ENCODE data around the gene TNPO1. TPM values are rescaled to one million over a fixed set of nuclear protein-coding genes. Genes with fewer than 3 reads are reported as not detected.

TNPO1 gene
- total and polyA plus RNA-seq, 2 experiments from 2014 or later: 53.5 to 128 TPM

- TF ChIP-seq EZH2phosphoT487 (IDR thresholded peaks at IDR 0.05; ENCODE audit: low read depth, severe bottlenecking, unreplicated experiment) (no peak), EZH2 (IDR thresholded peaks at IDR 0.05; ENCODE audit: borderline replicate concordance) (no peak), CTCF (IDR thresholded peaks at IDR 0.05; ENCODE audit: poor library complexity) (no peak)
- H3K9me3 ChIP-seq (ENCODE audit: low read depth): no peaks in the 10 kb centered on the region
- no peaks in the 10 kb centered on the region for H3K27me3 ChIP-seq
- H3K9me2 ChIP-seq (replicated peaks; ENCODE audit: insufficient read depth): no peaks in the 10 kb centered on the region
- peaks cover 36% of the 10 kb centered on the region for H3K79me2 ChIP-seq
- peak overlapping the region; percentile 99 for H3K27ac ChIP-seq
- peak overlapping the region; percentile 78 for H3K4me3 ChIP-seq
- H4K20me1 ChIP-seq (ENCODE audit: insufficient read depth, poor library complexity, severe bottlenecking): peaks cover 3% of the 10 kb centered on the region
- H3K4me2 ChIP-seq: peak overlapping the region; percentile 90
- H3K4me1 ChIP-seq (ENCODE audit: insufficient read depth): peaks cover 17% of the 10 kb centered on the region
- no peaks in the 10 kb centered on the region for H3K36me3 ChIP-seq (replicated peaks; ENCODE audit: insufficient read depth, low read depth)
- peak overlapping the region; percentile 98 for H2AFZ ChIP-seq
- DNase-seq (ENCODE audit: low spot score): no peak
- 17% methylated on average over 14 of the region's 14 CpGs for WGBS (ENCODE audit: low lambda C conversion rate, missing lambda C conversion rate)
These were observed 729 bp upstream of the TNPO1 start for GRCh38 chr5:72815580-72816283.

- H3K9me3 ChIP-seq (ENCODE audit: low read depth): no peaks in the 10 kb centered on the region
- H3K27ac ChIP-seq: peak overlapping the region; percentile 99
- no peak for TF ChIP-seq EZH2 (IDR thresholded peaks at IDR 0.05; ENCODE audit: borderline replicate concordance)
- no peak for TF ChIP-seq CTCF (IDR thresholded peaks at IDR 0.05; ENCODE audit: poor library complexity)
- no peak for TF ChIP-seq EZH2phosphoT487 (IDR thresholded peaks at IDR 0.05; ENCODE audit: low read depth, severe bottlenecking, unreplicated experiment)
- WGBS (ENCODE audit: low lambda C conversion rate, missing lambda C conversion rate): under 1% methylated on average over 22 of the region's 24 CpGs
- no peaks in the 10 kb centered on the region for H3K9me2 ChIP-seq (replicated peaks; ENCODE audit: insufficient read depth)
- peak overlapping the region; percentile 98 for H2AFZ ChIP-seq
- peaks cover 50% of the 10 kb centered on the region for H3K79me2 ChIP-seq
- no peaks in the 10 kb centered on the region for H3K36me3 ChIP-seq (replicated peaks; ENCODE audit: insufficient read depth, low read depth)
- H4K20me1 ChIP-seq (ENCODE audit: insufficient read depth, poor library complexity, severe bottlenecking): peaks cover 15% of the 10 kb centered on the region
- peak overlapping the region; percentile 90 for H3K4me2 ChIP-seq
- DNase-seq (ENCODE audit: low spot score): peak; percentile 69
- peaks cover 17% of the 10 kb centered on the region for H3K4me1 ChIP-seq (ENCODE audit: insufficient read depth)
- no peaks in the 10 kb centered on the region for H3K27me3 ChIP-seq
- H3K4me3 ChIP-seq: peak overlapping the region; percentile 78
These were observed 618 bp downstream of the TNPO1 start for GRCh38 chr5:72817076-72817481.

GRCh38 chr5:72817671-72818266 is 1.3 kb downstream of the TNPO1 start:
- Histone ChIP-seq H3K4me1 (ENCODE audit: insufficient read depth) (peaks cover 17% of the 10 kb centered on the region), H4K20me1 (ENCODE audit: insufficient read depth, poor library complexity, severe bottlenecking) (peaks cover 19% of the 10 kb centered on the region), H3K27ac (peak overlapping the region; percentile 99), H3K36me3 (replicated peaks; ENCODE audit: insufficient read depth, low read depth) (no peaks in the 10 kb centered on the region), H3K27me3 (no peaks in the 10 kb centered on the region), H2AFZ (peak overlapping the region; percentile 98), H3K9me2 (replicated peaks; ENCODE audit: insufficient read depth) (no peaks in the 10 kb centered on the region), H3K4me3 (peak overlapping the region; percentile 78), H3K9me3 (ENCODE audit: low read depth) (no peaks in the 10 kb centered on the region), H3K4me2 (peak overlapping the region; percentile 90), H3K79me2 (peaks cover 56% of the 10 kb centered on the region)
- 10% methylated on average over 6 of the region's 6 CpGs for WGBS (ENCODE audit: low lambda C conversion rate, missing lambda C conversion rate)
- no peak for DNase-seq (ENCODE audit: low spot score)
- TF ChIP-seq EZH2 (IDR thresholded peaks at IDR 0.05; ENCODE audit: borderline replicate concordance) (no peak), CTCF (IDR thresholded peaks at IDR 0.05; ENCODE audit: poor library complexity) (no peak), EZH2phosphoT487 (IDR thresholded peaks at IDR 0.05; ENCODE audit: low read depth, severe bottlenecking, unreplicated experiment) (no peak)
